IMR-90 (cell line): ENCODE measurements around the gene LRRFIP1. TPM values are rescaled to one million over a fixed set of nuclear protein-coding genes. Genes with fewer than 3 reads are reported as not detected.

Experiments
- ATAC-seq: fragments of 200-7000 bp; cut with Tn5 transposase; 2 replicates; pipeline ENCODE4 v1.9.1; 2020; ENCODE audit warnings: low read depth, mild to moderate bottlenecking, moderate library complexity
- BruUV-seq: library from RNA; stranded (reverse); fragments of 400-500 nt; replicated peaks from 2 replicates; lab custom pipeline; 2021; lab: Mats Ljungman, UMichigan
- CTCF ChIA-PET: fragments of 300-600 bp; formaldehyde crosslinking; extraction: SDS; loops from one replicate; lab custom pipeline; 2021; ENCODE audit warnings: antibody characterized with exemption; lab: Yijun Ruan, JAX
- POLR2A ChIA-PET: fragments of 300-600 bp; sonication (Branson Sonifier 250); formaldehyde crosslinking; loops from one replicate; lab custom pipeline; 2022; ENCODE audit warnings: antibody characterized with exemption; ENCODE audit not compliant: unreplicated experiment; lab: Charles Lee
- DNase-seq: peaks from one replicate; pipeline ENCODE4 v3.0.0; 2013
- H2AFZ ChIP-seq: replicated peaks from 2 replicates; pipeline ENCODE3; 2013; ENCODE audit warnings: low read length, mild to moderate bottlenecking; ENCODE audit not compliant: poor library complexity
- H2AK5ac ChIP-seq: 2 replicates; pipeline ENCODE4 v1.6.1; 2013; ENCODE audit warnings: low read depth, low read length, inconsistent platforms
- H2AK9ac ChIP-seq: replicated peaks from 2 replicates; pipeline ENCODE3; 2013; ENCODE audit warnings: mild to moderate bottlenecking, low read depth, low read length, moderate library complexity; ENCODE audit not compliant: poor library complexity
- H2BK120ac ChIP-seq: 2 replicates; pipeline ENCODE4 v1.6.1; 2013; ENCODE audit warnings: low read depth, low read length, inconsistent platforms
- H2BK15ac ChIP-seq: 3 replicates; pipeline ENCODE4 v1.6.1; 2013; ENCODE audit warnings: low read depth, low read length, inconsistent platforms
- H2BK20ac ChIP-seq: 2 replicates; pipeline ENCODE4 v1.6.1; 2013; ENCODE audit warnings: low read depth, mild to moderate bottlenecking, inconsistent platforms, low read length, moderate library complexity
- H2BK5ac ChIP-seq: 2 replicates; pipeline ENCODE4 v1.6.1; 2013; ENCODE audit warnings: mild to moderate bottlenecking, low read depth, low read length, inconsistent platforms; ENCODE audit not compliant: poor library complexity, severe bottlenecking
- H3K14ac ChIP-seq: replicated peaks from 2 replicates; pipeline ENCODE4 v1.6.1; 2013; ENCODE audit warnings: low read depth, low read length, inconsistent platforms
- H3K18ac ChIP-seq: 2 replicates; pipeline ENCODE4 v1.6.1; 2013; ENCODE audit warnings: low read depth, low read length, control low read depth
- H3K23ac ChIP-seq: 2 replicates; pipeline ENCODE4 v1.6.1; 2013; ENCODE audit warnings: low read depth, low read length, inconsistent platforms
- H3K27ac ChIP-seq: 2 replicates; pipeline ENCODE4 v1.5.1; 2013; ENCODE audit warnings: mild to moderate bottlenecking, control low read depth, low read length; ENCODE audit not compliant: insufficient read depth
- H3K27me3 ChIP-seq: 2 replicates; pipeline ENCODE4 v1.6.1; 2013; ENCODE audit warnings: low read length; ENCODE audit not compliant: control insufficient read depth, insufficient read depth
- H3K36me3 ChIP-seq: 2 replicates; pipeline ENCODE4 v1.6.1; 2013; ENCODE audit warnings: low read length, mixed read lengths; ENCODE audit not compliant: control insufficient read depth, insufficient read depth
- H3K4ac ChIP-seq: 2 replicates; pipeline ENCODE4 v1.6.1; 2013; ENCODE audit warnings: low read depth, low read length, inconsistent platforms
- H3K4me1 ChIP-seq: 2 replicates; pipeline ENCODE4 v1.6.1; 2013; ENCODE audit warnings: low read length, mixed read lengths; ENCODE audit not compliant: control insufficient read depth, insufficient read depth
- H3K4me2 ChIP-seq: 2 replicates; pipeline ENCODE4 v1.6.1; 2013; ENCODE audit warnings: low read depth, mild to moderate bottlenecking, control low read depth, low read length, moderate library complexity
- H3K4me3 ChIP-seq: 2 replicates; pipeline ENCODE4 v1.5.1; 2013; ENCODE audit warnings: low read depth, mild to moderate bottlenecking, control low read depth, low read length, moderate library complexity; ENCODE audit not compliant: insufficient read depth
- H3K56ac ChIP-seq: 2 replicates; pipeline ENCODE4 v1.6.1; 2013; ENCODE audit warnings: low read length, inconsistent platforms; ENCODE audit not compliant: insufficient read depth; ENCODE audit errors: extremely low read depth
- H3K79me1 ChIP-seq, 2 experiments: 2 replicates each; pipeline ENCODE4 v1.6.1; 2013; ENCODE audit warnings: low read length in 2 of 2, inconsistent platforms in 1 of 2, low read depth in 1 of 2
- H3K9ac ChIP-seq: 2 replicates; pipeline ENCODE4 v1.6.1; 2013; ENCODE audit warnings: low read depth, low read length, control low read depth
- H3K9me1 ChIP-seq: 2 replicates; pipeline ENCODE4 v1.6.1; 2013; ENCODE audit warnings: low read length, inconsistent platforms; ENCODE audit not compliant: insufficient read depth
- H3K9me3 ChIP-seq: 2 replicates; pipeline ENCODE4 v1.6.1; 2013; ENCODE audit warnings: low read length; ENCODE audit not compliant: control insufficient read depth, insufficient read depth
- H4K20me1 ChIP-seq: 2 replicates; pipeline ENCODE4 v1.6.1; 2013; ENCODE audit warnings: low read length, inconsistent platforms; ENCODE audit not compliant: insufficient read depth
- H4K5ac ChIP-seq: 2 replicates; pipeline ENCODE4 v1.6.1; 2013; ENCODE audit warnings: mild to moderate bottlenecking, low read depth, low read length, control low read depth
- H4K8ac ChIP-seq, 2 experiments: 2 replicates each; pipeline ENCODE4 v1.6.1; 2013; ENCODE audit warnings: low read depth in 2 of 2, low read length in 2 of 2, control low read depth in 1 of 2, inconsistent platforms in 1 of 2
- H4K91ac ChIP-seq: 2 replicates; pipeline ENCODE4 v1.6.1; 2013; ENCODE audit warnings: low read depth, low read length, inconsistent platforms; ENCODE audit not compliant: insufficient read depth
- BHLHE40 ChIP-seq: fragments of 150-350 bp; IDR thresholded peaks from 2 replicates; pipeline ENCODE4 v1.6.1; 2016; ENCODE audit warnings: mild to moderate bottlenecking, low read depth, low read length
- CEBPB ChIP-seq: IDR thresholded peaks from 2 replicates; pipeline ENCODE4 v1.6.1; 2012; ENCODE audit warnings: low read depth, low read length, improper control_type of control experiment
- CHD1 ChIP-seq: IDR thresholded peaks from 2 replicates; pipeline ENCODE4 v1.6.1; 2012; ENCODE audit warnings: low read depth, low read length, improper control_type of control experiment
- CTCF ChIP-seq: conservative IDR thresholded peaks from 2 replicates; pipeline ENCODE4 v1.5.1; 2012; ENCODE audit warnings: mild to moderate bottlenecking, low read depth, low read length, improper control_type of control experiment
- ELK1 ChIP-seq: fragments of 150-350 bp; IDR thresholded peaks from 2 replicates; pipeline ENCODE4 v1.6.1; 2016; ENCODE audit warnings: low read depth, mild to moderate bottlenecking, low read length, moderate library complexity, borderline replicate concordance
- FOS ChIP-seq: fragments of 150-350 bp; IDR thresholded peaks from 2 replicates; pipeline ENCODE4 v1.6.1; 2016; ENCODE audit warnings: low read depth, low read length
- MAFK ChIP-seq: IDR thresholded peaks from 2 replicates; pipeline ENCODE4 v1.6.1; 2012; ENCODE audit warnings: low read depth, low read length, improper control_type of control experiment
- MAZ ChIP-seq: IDR thresholded peaks from 2 replicates; pipeline ENCODE4 v1.6.1; 2012; ENCODE audit warnings: low read depth, mild to moderate bottlenecking, low read length, improper control_type of control experiment, moderate library complexity, borderline replicate concordance
- MXI1 ChIP-seq: IDR thresholded peaks from 2 replicates; pipeline ENCODE4 v1.6.1; 2012; ENCODE audit warnings: low read depth, mild to moderate bottlenecking, low read length, moderate library complexity, borderline replicate concordance
- NFE2L2 ChIP-seq: fragments of 150-350 bp; IDR thresholded peaks from 2 replicates; pipeline ENCODE4 v1.6.1; 2016; ENCODE audit warnings: low read depth, mild to moderate bottlenecking, low read length
- POLR2A ChIP-seq: IDR thresholded peaks from 2 replicates; pipeline ENCODE4 v1.6.1; 2012; ENCODE audit warnings: mild to moderate bottlenecking, low read depth, low read length
- RAD21 ChIP-seq: IDR thresholded peaks from 2 replicates; pipeline ENCODE4 v1.6.1; 2012; ENCODE audit warnings: low read length, improper control_type of control experiment
- RCOR1 ChIP-seq: IDR thresholded peaks from 2 replicates; pipeline ENCODE4 v1.6.1; 2012; ENCODE audit warnings: mild to moderate bottlenecking, low read length, improper control_type of control experiment; ENCODE audit not compliant: insufficient replicate concordance
- RFX5 ChIP-seq: IDR thresholded peaks from 2 replicates; pipeline ENCODE4 v1.8.0; 2012; ENCODE audit warnings: low read depth, mild to moderate bottlenecking, low read length, moderate library complexity
- SMC3 ChIP-seq: fragments of 150-350 bp; IDR thresholded peaks from 2 replicates; pipeline ENCODE4 v1.6.1; 2016; ENCODE audit warnings: low read depth, mild to moderate bottlenecking, antibody characterized with exemption, low read length, moderate library complexity
- USF2 ChIP-seq: fragments of 150-350 bp; IDR thresholded peaks from 2 replicates; pipeline ENCODE4 v1.6.1; 2017; ENCODE audit warnings: mild to moderate bottlenecking, antibody characterized with exemption, low read length, low read depth
- WGBS, 2 experiments: methylation state at CpG; one replicate each; pipeline versions ENCODE4 v1.1.5 to v1.1.7; 2013; ENCODE audit warnings: missing lambda C conversion rate in 2 of 2; ENCODE audit not compliant: insufficient read length in 1 of 2; ENCODE audit errors: extremely low coverage in 2 of 2; 5-methylcytosine and 5-hydroxymethylcytosine counted together
- dilution Hi-C: fragments of 300-500 bp; cut with HindIII; formaldehyde crosslinking; loops from one replicate; pipeline ENCODE4 v1.14.3; 2018; ENCODE audit warnings: low sequenced_read_pairs; ENCODE audit not compliant: unreplicated experiment
- in situ Hi-C: fragments of 300-500 bp; cut with MboI; formaldehyde crosslinking; loops from 3 replicates; pipeline ENCODE4 v1.14.3; 2019; ENCODE audit warnings: low sequenced_read_pairs, inconsistent platforms, mixed read lengths
- intact Hi-C: fragments of 100-400 bp; cut with micrococcal nuclease; formaldehyde crosslinking; loops from 2 replicates; pipeline ENCODE4 v1.10.0; 2022
- polyA plus RNA-seq, 3 experiments: library from polyadenylated mRNA; depleted of rRNA; stranded (reverse); fragments of >200 nt; gene quantifications; 2 replicates each; pipeline ENCODE4 v1.2.3, GENCODE V29; 2012; ENCODE audit warnings: low replicate concordance in 1 of 3
- total RNA-seq: library from RNA; depleted of rRNA; stranded (reverse); fragments of >200 nt; gene quantifications from 2 replicates; pipeline ENCODE4 v1.2.3, GENCODE V29; 2012

LRRFIP1 gene
- total and polyA plus RNA-seq, 2 of the 4 experiments (the other 2 are of a cell fraction): 52.2 to 54.4 TPM

- no TSS peak for BruUV-seq
- no peak overlapping the region for H3K4ac ChIP-seq
- peaks cover 12% of the 10 kb centered on the region for H3K36me3 ChIP-seq
- no peak overlapping the region for H2BK120ac ChIP-seq
- intact Hi-C loops: no loop called here
- DNase-seq (no peak), ATAC-seq (no peak)
- H3K79me1 ChIP-seq: peaks cover 40 to 90% of the 10 kb centered on the region in 2 experiments
- no peak overlapping the region for H3K14ac ChIP-seq
- no peak overlapping the region for H3K56ac ChIP-seq
- no peak overlapping the region for H4K8ac ChIP-seq
- no peak overlapping the region for H2BK5ac ChIP-seq
- H4K91ac ChIP-seq: no peak overlapping the region
- H4K5ac ChIP-seq: no peak overlapping the region
- 0 out of 2 replicates have a peak, but pooled peaks cover 1% of the 10 kb centered on the region for H3K9me3 ChIP-seq
- H2AK5ac ChIP-seq: no peak overlapping the region
- H3K27ac ChIP-seq: no peak overlapping the region
- H2AFZ ChIP-seq: no peak overlapping the region
- H3K4me3 ChIP-seq: no peak overlapping the region
- no peak overlapping the region for H3K18ac ChIP-seq
- 60% methylated on average over 1 of the region's 8 CpGs; no CpG with 5 or more reads in 1 of the 2 experiments for WGBS, 2 experiments
- peaks cover 45% of the 10 kb centered on the region for H4K20me1 ChIP-seq
- H3K9me1 ChIP-seq: peaks cover 18% of the 10 kb centered on the region
- dilution Hi-C loops: no loop called here
- H2AK9ac ChIP-seq: no peak overlapping the region
- no peaks in the 10 kb centered on the region for H3K27me3 ChIP-seq
- in situ Hi-C loops: no loop called here
- H2BK15ac ChIP-seq: no peak overlapping the region
- ChIA-PET POLR2A (no interaction called here), CTCF (no interaction called here)
- H3K4me2 ChIP-seq: no peak overlapping the region
- H3K23ac ChIP-seq: no peak overlapping the region
- TF ChIP-seq USF2: no peak
- TF ChIP-seq RFX5: no peak
- TF ChIP-seq BHLHE40: no peak
- TF ChIP-seq MXI1: no peak
- no peak for TF ChIP-seq ELK1
- TF ChIP-seq SMC3: no peak
- TF ChIP-seq RCOR1: no peak
- TF ChIP-seq CEBPB: no peak
- TF ChIP-seq NFE2L2: no peak
- TF ChIP-seq MAZ: no peak
- no peak for TF ChIP-seq RAD21
- no peak for TF ChIP-seq POLR2A
- TF ChIP-seq CTCF: no peak
- no peak for TF ChIP-seq FOS
- no peak for TF ChIP-seq MAFK
- no peak for TF ChIP-seq CHD1
- H2BK20ac ChIP-seq: no peak overlapping the region
- H3K4me1 ChIP-seq: no peaks in the 10 kb centered on the region; the same call in 1 of the 2 replicates
- H3K9ac ChIP-seq: no peak overlapping the region
Measured at GRCh38 chr2:237645261-237645660, 17.9 kb downstream of the LRRFIP1 start.
